BLaER1 treated with 17β-estradiol and CSF1 and Interleukin-3, amounts not matched to agents 10 nM and 100 nM (cell line): ENCODE results near the gene TMEM52.

ENCODE experiments used
- H3K27ac ChIP-seq, 11 experiments: shearing (Covaris generic); formaldehyde crosslinking; 2 replicates each; pipeline ENCODE4 v1.8.1; 2022
- H3K27me3 ChIP-seq, 11 experiments: shearing (Covaris generic); formaldehyde crosslinking; 2 replicates each; pipeline ENCODE4 v1.8.1; 2022
- H3K36me3 ChIP-seq, 11 experiments: shearing (Covaris generic); formaldehyde crosslinking; 2 replicates each; pipeline ENCODE4 v1.8.1; 2022
- H3K4me1 ChIP-seq, 10 experiments: shearing (Covaris generic); formaldehyde crosslinking; 2 replicates each; pipeline ENCODE4 v1.8.1; 2022
- H3K4me2 ChIP-seq, 11 experiments: shearing (Covaris generic); formaldehyde crosslinking; 2 replicates each; pipeline ENCODE4 v1.8.1; 2022
- H3K4me3 ChIP-seq, 10 experiments: shearing (Covaris generic); formaldehyde crosslinking; 2 replicates each; pipeline ENCODE4 v1.8.1; 2022
- H3K9ac ChIP-seq, 11 experiments: shearing (Covaris generic); formaldehyde crosslinking; 2 replicates each; pipeline ENCODE4 v1.8.1; 2022
- H3K9me3 ChIP-seq, 11 experiments: shearing (Covaris generic); formaldehyde crosslinking; replicated peaks in 1 of 11; 2 replicates each; pipeline ENCODE4 v1.8.1; 2022
- H4K20me1 ChIP-seq, 11 experiments: shearing (Covaris generic); formaldehyde crosslinking; 2 replicates each; pipeline ENCODE4 v1.8.1; 2022
- Cebpa-rat ChIP-seq, 11 experiments: shearing (Covaris generic); IDR thresholded peaks; 2 replicates each; pipeline ENCODE4 v1.8.1; 2022

TMEM52 gene

GRCh38 chr1:1918901-1919303 is at the start of gene TMEM52:
Gene TMEM52, minus strand, starts transcription at chr1:1919279. Its CDS starts 14 bp downstream, at chr1:1919265.
- H3K27ac ChIP-seq: peak within 1 kb of the TSS in 10 of 11 experiments; percentile 3 to 60 (median 48); a peak in 14 of 22 replicates
- peak within 1 kb of the TSS; percentile 92 to 100 (median 98) for H3K4me2 ChIP-seq
- H3K36me3 ChIP-seq: no peaks in the 10 kb centered on the region
- TF ChIP-seq Cebpa-rat (IDR thresholded peaks at IDR 0.05): no peak
- H3K9me3 ChIP-seq: no peaks in the 10 kb centered on the region
- H3K9ac ChIP-seq: peak within 1 kb of the TSS; percentile 59 to 78 (median 71)
- peak within 1 kb of the TSS; percentile 59 to 78 (median 66) for H3K4me3 ChIP-seq
- peaks cover 11 to 71% (median 53%) of the 10 kb centered on the region in 10 experiments for H3K4me1 ChIP-seq
- H4K20me1 ChIP-seq: peaks cover 0 to 40% (median 0%) of the 10 kb centered on the region in 11 experiments; a peak in 7 of 22 replicates
- peaks cover 0 to 6% (median 0%) of the 10 kb centered on the region in 11 experiments; a peak in 3 of 22 replicates for H3K27me3 ChIP-seq

- H3K27me3 ChIP-seq: peaks cover 8 to 21% (median 17%) of the 10 kb centered on the region in 11 experiments; a peak in 20 of 22 replicates
- no peak overlapping the region for H3K27ac ChIP-seq
- no peak overlapping the region for H3K4me3 ChIP-seq
- H3K9ac ChIP-seq: no peak overlapping the region
- no peak for TF ChIP-seq Cebpa-rat (IDR thresholded peaks at IDR 0.05)
- H3K36me3 ChIP-seq: no peaks in the 10 kb centered on the region
- peaks cover 20 to 42% (median 32%) of the 10 kb centered on the region in 10 experiments for H3K4me1 ChIP-seq
- H4K20me1 ChIP-seq: peaks cover 0 to 14% (median 0%) of the 10 kb centered on the region in 11 experiments; a peak in 3 of 22 replicates
- H3K9me3 ChIP-seq: no peaks in the 10 kb centered on the region
- H3K4me2 ChIP-seq: peak overlapping the region in 1 of 11 experiments; percentile 13; a peak in 1 of 22 replicates
Measured at GRCh38 chr1:1967879-1968278, 48.8 kb upstream of the TMEM52 start.

GRCh38 chr1:1967151-1967550 is 48.1 kb upstream of the TMEM52 start:
- Histone ChIP-seq H3K9me3 (no peaks in the 10 kb centered on the region), H4K20me1 (peaks cover 0 to 14% (median 0%) of the 10 kb centered on the region in 11 experiments; a peak in 3 of 22 replicates), H3K9ac (no peak overlapping the region), H3K36me3 (no peaks in the 10 kb centered on the region), H3K27me3 (peaks cover 8 to 21% (median 17%) of the 10 kb centered on the region in 11 experiments; a peak in 19 of 22 replicates), H3K27ac (no peak overlapping the region), H3K4me3 (no peak overlapping the region), H3K4me1 (peaks cover 15 to 37% (median 27%) of the 10 kb centered on the region in 10 experiments), H3K4me2 (peak overlapping the region in 6 of 11 experiments; percentile 9 to 67 (median 48); a peak in 5 of 22 replicates)
- no peak for TF ChIP-seq Cebpa-rat (IDR thresholded peaks at IDR 0.05)

GRCh38 chr1:1966071-1966740 is 47.1 kb upstream of the TMEM52 start:
- no peak overlapping the region for H3K4me3 ChIP-seq
- peaks cover 24 to 46% (median 33%) of the 10 kb centered on the region in 10 experiments for H3K4me1 ChIP-seq
- H3K4me2 ChIP-seq: peak overlapping the region; percentile 10 to 67 (median 47); a peak in 20 of 22 replicates
- no peaks in the 10 kb centered on the region for H3K36me3 ChIP-seq
- peaks cover 0 to 14% (median 0%) of the 10 kb centered on the region in 11 experiments; a peak in 3 of 22 replicates for H4K20me1 ChIP-seq
- H3K9me3 ChIP-seq: no peaks in the 10 kb centered on the region
- TF ChIP-seq Cebpa-rat (IDR thresholded peaks at IDR 0.05): no peak
- H3K27ac ChIP-seq: no peak overlapping the region
- H3K27me3 ChIP-seq: peaks cover 8 to 21% (median 17%) of the 10 kb centered on the region in 11 experiments; a peak in 19 of 22 replicates
- no peak overlapping the region for H3K9ac ChIP-seq

GRCh38 chr1:1965546-1965945 is 46.5 kb upstream of the TMEM52 start:
- Histone ChIP-seq H3K36me3 (no peaks in the 10 kb centered on the region), H3K4me3 (no peak overlapping the region), H3K27me3 (peaks cover 8 to 21% (median 17%) of the 10 kb centered on the region in 11 experiments; a peak in 19 of 22 replicates), H4K20me1 (peaks cover 0 to 14% (median 0%) of the 10 kb centered on the region in 11 experiments; a peak in 3 of 22 replicates), H3K27ac (no peak overlapping the region), H3K9me3 (no peaks in the 10 kb centered on the region), H3K4me1 (peaks cover 30 to 53% (median 40%) of the 10 kb centered on the region in 10 experiments), H3K4me2 (peak overlapping the region in 10 of 11 experiments; percentile 10 to 67 (median 47); a peak in 10 of 22 replicates), H3K9ac (no peak overlapping the region)
- TF ChIP-seq Cebpa-rat (IDR thresholded peaks at IDR 0.05): no peak

GRCh38 chr1:1964811-1965210 is 45.7 kb upstream of the TMEM52 start:
- H3K9ac ChIP-seq: no peak overlapping the region
- no peaks in the 10 kb centered on the region for H3K9me3 ChIP-seq
- peaks cover 8 to 21% (median 17%) of the 10 kb centered on the region in 11 experiments; a peak in 19 of 22 replicates for H3K27me3 ChIP-seq
- no peak overlapping the region for H3K27ac ChIP-seq
- H3K4me3 ChIP-seq: no peak overlapping the region
- peaks cover 0 to 11% (median 0%) of the 10 kb centered on the region in 11 experiments; a peak in 3 of 22 replicates for H4K20me1 ChIP-seq
- H3K4me2 ChIP-seq: peak overlapping the region in 8 of 11 experiments; percentile 10 to 49 (median 30); a peak in 2 of 22 replicates
- TF ChIP-seq Cebpa-rat (IDR thresholded peaks at IDR 0.05): no peak
- H3K36me3 ChIP-seq: no peaks in the 10 kb centered on the region
- H3K4me1 ChIP-seq: peaks cover 38 to 60% (median 45%) of the 10 kb centered on the region in 10 experiments

GRCh38 chr1:1963570-1963969 is 44.5 kb upstream of the TMEM52 start:
- peaks cover 42 to 63% (median 50%) of the 10 kb centered on the region in 10 experiments for H3K4me1 ChIP-seq
- no peak overlapping the region for H3K4me2 ChIP-seq
- H3K9ac ChIP-seq: no peak overlapping the region
- H3K27ac ChIP-seq: no peak overlapping the region
- peaks cover 8 to 21% (median 17%) of the 10 kb centered on the region in 11 experiments; a peak in 19 of 22 replicates for H3K27me3 ChIP-seq
- H4K20me1 ChIP-seq: peaks cover 0 to 11% (median 0%) of the 10 kb centered on the region in 11 experiments; a peak in 1 of 22 replicates
- no peak overlapping the region for H3K4me3 ChIP-seq
- H3K36me3 ChIP-seq: no peaks in the 10 kb centered on the region
- H3K9me3 ChIP-seq: no peaks in the 10 kb centered on the region
- no peak for TF ChIP-seq Cebpa-rat (IDR thresholded peaks at IDR 0.05)

GRCh38 chr1:1962752-1963151 is 43.7 kb upstream of the TMEM52 start:
- H3K4me2 ChIP-seq: peak overlapping the region in 2 of 11 experiments; percentile 7 to 81; a peak in 1 of 22 replicates

More at GRCh38 chr1:1962752-1963151, 43.7 kb upstream of the TMEM52 start:
- peaks cover 0 to 11% (median 0%) of the 10 kb centered on the region in 11 experiments; a peak in 1 of 22 replicates for H4K20me1 ChIP-seq
- no peaks in the 10 kb centered on the region for H3K36me3 ChIP-seq
- H3K9me3 ChIP-seq: no peaks in the 10 kb centered on the region
- peaks cover 40 to 62% (median 56%) of the 10 kb centered on the region in 10 experiments for H3K4me1 ChIP-seq
- no peak overlapping the region for H3K27ac ChIP-seq
- H3K4me3 ChIP-seq: no peak overlapping the region
- H3K27me3 ChIP-seq: peaks cover 8 to 21% (median 17%) of the 10 kb centered on the region in 11 experiments; a peak in 19 of 22 replicates
- no peak overlapping the region for H3K9ac ChIP-seq
- TF ChIP-seq Cebpa-rat (IDR thresholded peaks at IDR 0.05): no peak
